Peyer's patch (tissue), 4 donors: ENCODE results near the gene ATP11A.

Source experiments
- POLR2A ChIP-seq, 2 donors: fragments of 450-650 bp; IDR thresholded peaks; one replicate each; pipeline ENCODE4 v1.5.1; 2017; ENCODE audit warnings: antibody characterized with exemption in 2 of 2, mild to moderate bottlenecking in 2 of 2, moderate library complexity in 2 of 2
- TF ChIP-seq, protein P1 (sequence below), 6 experiments: fragments of 450-650 bp in 4 of 6; fragments of 200-600 bp in 2 of 6; sonication (generic) in 1 of 6; IDR thresholded peaks; one replicate each; pipeline ENCODE4 v1.5.1; 2017 to 2019; ENCODE audit warnings: antibody characterized with exemption in 6 of 6, mild to moderate bottlenecking in 3 of 6, moderate library complexity in 1 of 6

DNA sequence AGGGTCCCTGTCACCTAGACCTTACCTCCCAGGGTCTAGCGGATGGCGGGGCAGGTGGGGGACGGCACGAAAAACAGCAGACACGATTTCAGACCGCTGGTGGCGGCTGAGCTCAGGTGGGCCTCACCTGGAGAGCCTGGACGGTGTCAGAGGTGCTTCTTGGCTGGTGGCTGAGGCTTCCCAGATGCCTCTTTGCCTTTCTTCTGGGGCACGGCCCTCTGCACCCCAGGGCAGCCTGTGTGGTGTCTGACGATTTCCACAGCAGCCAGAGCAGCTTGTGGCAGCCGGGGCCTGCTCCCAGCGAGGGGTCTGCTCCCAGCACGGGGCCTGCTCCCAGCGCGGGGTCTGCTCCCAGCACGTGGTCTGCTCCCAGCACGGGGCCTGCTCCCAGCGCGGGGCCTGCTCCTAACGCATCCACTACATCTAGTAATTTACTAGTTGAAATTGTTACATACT lies 66.7 kb downstream of the ATP11A start:
- no peak for TF ChIP-seq POLR2A (IDR thresholded peaks at IDR 0.05)
- TF ChIP-seq, protein P1, sequence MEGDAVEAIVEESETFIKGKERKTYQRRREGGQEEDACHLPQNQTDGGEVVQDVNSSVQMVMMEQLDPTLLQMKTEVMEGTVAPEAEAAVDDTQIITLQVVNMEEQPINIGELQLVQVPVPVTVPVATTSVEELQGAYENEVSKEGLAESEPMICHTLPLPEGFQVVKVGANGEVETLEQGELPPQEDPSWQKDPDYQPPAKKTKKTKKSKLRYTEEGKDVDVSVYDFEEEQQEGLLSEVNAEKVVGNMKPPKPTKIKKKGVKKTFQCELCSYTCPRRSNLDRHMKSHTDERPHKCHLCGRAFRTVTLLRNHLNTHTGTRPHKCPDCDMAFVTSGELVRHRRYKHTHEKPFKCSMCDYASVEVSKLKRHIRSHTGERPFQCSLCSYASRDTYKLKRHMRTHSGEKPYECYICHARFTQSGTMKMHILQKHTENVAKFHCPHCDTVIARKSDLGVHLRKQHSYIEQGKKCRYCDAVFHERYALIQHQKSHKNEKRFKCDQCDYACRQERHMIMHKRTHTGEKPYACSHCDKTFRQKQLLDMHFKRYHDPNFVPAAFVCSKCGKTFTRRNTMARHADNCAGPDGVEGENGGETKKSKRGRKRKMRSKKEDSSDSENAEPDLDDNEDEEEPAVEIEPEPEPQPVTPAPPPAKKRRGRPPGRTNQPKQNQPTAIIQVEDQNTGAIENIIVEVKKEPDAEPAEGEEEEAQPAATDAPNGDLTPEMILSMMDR (IDR thresholded peaks at IDR 0.05): no peak
